BE2C (cell line): ENCODE data around the gene COL23A1.

ENCODE experiments used
- DNase-seq: peaks from one replicate; pipeline ENCODE4 v3.0.0-alpha.2; 2020
- H3K27me3 ChIP-seq: fragments of 250-450 bp; sonication (Bioruptor Pico); 2 replicates; pipeline ENCODE4 v1.5.1; 2020; ENCODE audit warnings: mild to moderate bottlenecking
- H3K36me3 ChIP-seq: fragments of 250-450 bp; sonication (Bioruptor Pico); 2 replicates; pipeline ENCODE4 v1.5.1; 2020; ENCODE audit warnings: mild to moderate bottlenecking
- H3K4me1 ChIP-seq: fragments of 250-450 bp; sonication (Bioruptor Pico); 2 replicates; pipeline ENCODE4 v1.5.1; 2020
- H3K4me3 ChIP-seq: 2 replicates; pipeline ENCODE4 v1.5.1; 2011; ENCODE audit warnings: low read depth, low read length
- H3K9me3 ChIP-seq: fragments of 250-450 bp; sonication (Bioruptor Pico); 2 replicates; pipeline ENCODE4 v1.5.1; 2020
- TF ChIP-seq, protein P1 (sequence below): IDR thresholded peaks from 2 replicates; pipeline ENCODE4 v1.5.1; 2012; ENCODE audit warnings: mild to moderate bottlenecking, low read depth, low read length

The COL23A1 gene

DNA sequence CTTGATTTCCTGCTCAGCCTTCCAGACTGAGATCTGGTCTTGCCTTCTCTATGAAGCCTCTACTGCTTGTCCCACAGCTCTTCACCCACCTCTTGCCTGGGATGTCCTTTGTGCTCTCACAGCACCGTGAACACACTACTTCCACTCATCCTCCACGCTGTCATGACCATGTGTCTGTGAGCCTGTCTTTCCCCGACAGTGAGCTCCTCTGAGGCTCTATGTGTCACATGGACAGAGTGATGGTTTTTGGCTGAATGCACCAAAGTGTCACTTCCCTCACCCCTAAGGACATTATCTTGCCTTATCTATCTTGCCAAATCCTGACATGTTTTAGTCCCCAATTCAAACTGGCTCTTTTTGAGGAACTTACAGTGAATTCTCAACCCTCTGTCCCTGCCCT, 368.9 kb downstream of the COL23A1 start:
- Histone ChIP-seq H3K27me3 (no peaks in the 10 kb centered on the region), H3K4me1 (no peaks in the 10 kb centered on the region), H3K4me3 (no peak overlapping the region), H3K9me3 (no peaks in the 10 kb centered on the region), H3K36me3 (peaks cover 36% of the 10 kb centered on the region)
- TF ChIP-seq, protein P1, sequence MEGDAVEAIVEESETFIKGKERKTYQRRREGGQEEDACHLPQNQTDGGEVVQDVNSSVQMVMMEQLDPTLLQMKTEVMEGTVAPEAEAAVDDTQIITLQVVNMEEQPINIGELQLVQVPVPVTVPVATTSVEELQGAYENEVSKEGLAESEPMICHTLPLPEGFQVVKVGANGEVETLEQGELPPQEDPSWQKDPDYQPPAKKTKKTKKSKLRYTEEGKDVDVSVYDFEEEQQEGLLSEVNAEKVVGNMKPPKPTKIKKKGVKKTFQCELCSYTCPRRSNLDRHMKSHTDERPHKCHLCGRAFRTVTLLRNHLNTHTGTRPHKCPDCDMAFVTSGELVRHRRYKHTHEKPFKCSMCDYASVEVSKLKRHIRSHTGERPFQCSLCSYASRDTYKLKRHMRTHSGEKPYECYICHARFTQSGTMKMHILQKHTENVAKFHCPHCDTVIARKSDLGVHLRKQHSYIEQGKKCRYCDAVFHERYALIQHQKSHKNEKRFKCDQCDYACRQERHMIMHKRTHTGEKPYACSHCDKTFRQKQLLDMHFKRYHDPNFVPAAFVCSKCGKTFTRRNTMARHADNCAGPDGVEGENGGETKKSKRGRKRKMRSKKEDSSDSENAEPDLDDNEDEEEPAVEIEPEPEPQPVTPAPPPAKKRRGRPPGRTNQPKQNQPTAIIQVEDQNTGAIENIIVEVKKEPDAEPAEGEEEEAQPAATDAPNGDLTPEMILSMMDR = no peak
- DNase-seq = no peak

DNA sequence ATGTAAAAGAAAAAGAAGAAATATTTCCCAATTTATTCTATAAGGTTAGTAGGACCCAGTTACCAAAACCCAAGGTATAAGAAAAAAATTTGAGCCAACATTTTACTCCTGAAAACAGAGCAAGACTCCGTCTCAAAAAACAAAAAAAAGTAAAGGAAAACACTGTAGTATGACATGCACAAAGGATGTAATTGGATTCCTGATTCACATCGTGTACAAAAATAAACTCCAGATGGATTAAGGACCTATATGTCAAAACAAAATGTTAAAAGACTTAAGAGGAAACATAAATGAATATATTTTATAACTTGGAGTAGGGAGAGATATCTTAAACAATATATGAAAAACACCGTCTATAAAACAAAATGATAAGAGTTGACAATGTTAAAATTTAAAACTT, 371.4 kb downstream of the COL23A1 start:
- H3K4me1 ChIP-seq = no peaks in the 10 kb centered on the region
- H3K4me3 ChIP-seq = no peak overlapping the region
- peaks cover 52% of the 10 kb centered on the region for H3K36me3 ChIP-seq
- H3K27me3 ChIP-seq = no peaks in the 10 kb centered on the region
- no peaks in the 10 kb centered on the region for H3K9me3 ChIP-seq
- TF ChIP-seq, protein P1 = no peak
- no peak for DNase-seq

DNA sequence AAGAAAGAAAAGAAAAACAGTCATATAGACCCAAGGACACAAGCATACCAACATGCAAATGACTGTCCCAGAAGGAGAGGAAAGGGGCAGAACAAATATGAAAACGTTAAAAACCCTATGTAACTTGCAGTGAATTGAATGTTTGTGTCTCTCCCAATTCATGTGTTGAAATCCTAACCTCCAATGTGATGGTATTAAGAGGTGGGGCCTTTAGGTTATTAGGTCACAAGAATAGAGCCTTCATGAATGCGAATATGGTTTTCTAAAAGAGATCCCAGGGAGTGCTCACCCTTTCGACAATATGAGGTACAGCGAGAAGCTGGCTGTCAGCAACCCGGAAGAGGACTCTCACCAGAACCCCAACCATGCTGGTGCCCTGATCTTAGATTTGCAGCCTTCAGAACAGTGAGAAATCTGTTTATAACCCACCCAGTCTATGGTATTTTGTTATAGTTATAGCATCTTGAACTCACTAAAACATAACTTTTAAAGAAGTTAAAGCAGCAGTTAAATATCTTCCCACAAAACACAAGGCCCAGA, 371.9 kb downstream of the COL23A1 start:
- Histone ChIP-seq H3K27me3 (no peaks in the 10 kb centered on the region), H3K36me3 (peaks cover 57% of the 10 kb centered on the region)
- TF ChIP-seq, protein P1 = no peak

DNA sequence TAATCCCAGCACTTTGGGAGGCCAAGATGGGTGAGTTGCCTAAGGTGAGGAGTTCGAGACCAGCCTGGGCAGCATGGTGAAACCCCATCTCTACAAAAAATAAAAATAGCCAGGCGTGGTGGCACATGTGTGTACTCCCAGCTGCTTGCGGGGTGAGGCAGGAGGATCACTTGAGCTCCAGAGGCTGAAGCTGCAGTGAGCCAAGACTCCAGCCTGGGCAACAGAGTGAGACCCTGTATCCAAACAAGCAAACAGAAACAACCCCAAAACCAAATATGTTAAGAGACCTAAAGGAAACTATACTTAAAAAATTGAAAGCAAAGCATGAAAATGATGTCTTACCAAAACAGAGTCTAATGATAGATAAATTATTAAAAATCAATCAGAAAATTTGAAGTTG, 373.4 kb downstream of the COL23A1 start:
- DNase-seq = no peak
- Histone ChIP-seq H3K36me3 (peaks cover 71% of the 10 kb centered on the region), H3K9me3 (no peaks in the 10 kb centered on the region), H3K4me3 (no peak overlapping the region), H3K27me3 (no peaks in the 10 kb centered on the region), H3K4me1 (no peaks in the 10 kb centered on the region)
- TF ChIP-seq, protein P1 = no peak

More for the DNA sequence above, 371.9 kb downstream of the COL23A1 start:
- H3K9me3 ChIP-seq = no peaks in the 10 kb centered on the region
- no peak overlapping the region for H3K4me3 ChIP-seq
- H3K4me1 ChIP-seq = no peaks in the 10 kb centered on the region
- DNase-seq = no peak

DNA sequence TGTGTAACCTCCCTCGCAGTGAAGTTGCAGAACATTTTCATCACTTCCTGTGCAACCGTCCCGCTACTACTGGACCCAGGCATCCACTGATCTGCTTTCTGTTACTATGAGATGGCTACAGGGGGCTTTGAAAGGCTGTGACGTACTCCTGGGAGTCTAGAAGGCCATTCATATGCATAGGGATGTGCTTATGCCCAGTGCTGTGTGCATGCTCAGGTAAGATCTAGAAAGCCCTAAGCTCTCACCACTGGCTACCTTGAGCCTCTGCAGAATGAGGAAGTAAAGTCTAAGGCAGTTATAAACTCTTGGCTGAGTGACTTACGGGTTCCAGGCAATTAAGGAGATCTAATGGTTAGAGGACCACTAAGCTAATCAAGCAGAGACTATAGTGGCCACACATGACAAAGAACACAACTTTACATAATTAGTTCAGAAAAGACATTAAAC, 374.1 kb downstream of the COL23A1 start:
- Histone ChIP-seq H3K4me3 (no peak overlapping the region), H3K36me3 (peaks cover 71% of the 10 kb centered on the region), H3K27me3 (no peaks in the 10 kb centered on the region), H3K4me1 (no peaks in the 10 kb centered on the region), H3K9me3 (no peaks in the 10 kb centered on the region)
- TF ChIP-seq, protein P1 = no peak
- no peak for DNase-seq

DNA sequence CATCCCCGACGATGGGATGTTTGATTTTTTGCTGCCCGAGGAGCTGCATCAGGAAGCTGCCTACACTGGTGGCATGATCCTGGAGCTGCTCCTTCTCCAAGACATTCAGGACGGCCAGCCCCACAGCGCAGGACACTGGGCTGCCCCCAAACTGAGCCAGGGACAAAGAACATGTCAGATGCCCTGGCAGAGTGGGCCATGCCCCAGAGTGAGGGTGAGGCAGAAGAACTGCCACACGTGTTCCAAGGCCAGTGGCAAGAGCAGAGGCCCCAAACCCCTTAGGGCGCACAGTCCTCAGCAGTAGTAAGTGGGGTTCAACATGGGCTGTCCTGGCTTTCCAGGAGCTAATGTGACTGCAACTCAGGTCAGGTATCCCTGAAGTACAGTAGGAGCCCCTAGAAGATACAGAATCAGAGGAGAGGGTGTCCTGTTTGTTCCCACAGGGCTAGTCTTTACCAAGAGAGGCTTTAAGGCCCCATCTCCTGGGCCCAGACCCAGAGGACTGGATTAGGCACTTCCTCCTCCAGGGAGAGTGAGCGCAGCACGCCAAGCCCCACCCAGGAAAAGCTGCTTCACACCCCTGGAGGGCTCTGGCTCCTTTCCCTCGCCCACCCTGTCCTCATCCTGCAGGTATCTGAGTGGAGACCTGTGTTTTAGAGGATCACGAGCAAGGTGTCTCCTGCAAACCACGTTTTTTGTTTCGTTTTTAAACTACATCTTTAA, 374.8 kb downstream of the COL23A1 start:
- H3K4me3 ChIP-seq = no peak overlapping the region
- peaks cover 76% of the 10 kb centered on the region for H3K36me3 ChIP-seq

More for the DNA sequence above, 374.8 kb downstream of the COL23A1 start:
- Histone ChIP-seq H3K9me3 (no peaks in the 10 kb centered on the region), H3K4me1 (no peaks in the 10 kb centered on the region), H3K27me3 (no peaks in the 10 kb centered on the region)
- TF ChIP-seq, protein P1 = no peak
- DNase-seq = no peak
